PFSK-1 (cell line): ENCODE data around the gene MTHFSD.

Experiments
- FOXP2 ChIP-seq: optimal IDR thresholded peaks from 2 replicates; pipeline ENCODE3; 2011; ENCODE audit warnings: borderline replicate concordance, control low read depth, inconsistent platforms; ENCODE audit not compliant: insufficient read depth; ENCODE audit errors: extremely low read length, extremely low read depth
- POLR2AphosphoS5 ChIP-seq: IDR thresholded peaks from 2 replicates; pipeline ENCODE4 v1.6.1; 2012; ENCODE audit warnings: low read depth, mild to moderate bottlenecking, control low read depth, low read length, moderate library complexity
- REST ChIP-seq, 2 experiments: IDR thresholded peaks; 2 replicates each; pipeline versions ENCODE4 v1.6.1 to v1.8.0; 2011 to 2012; ENCODE audit warnings: low read depth in 2 of 2, low read length in 2 of 2, control low read depth in 1 of 2, inconsistent platforms in 1 of 2, mild to moderate bottlenecking in 1 of 2, moderate library complexity in 1 of 2; ENCODE audit not compliant: insufficient read depth in 1 of 2
- SIN3A ChIP-seq: IDR thresholded peaks from 2 replicates; pipeline ENCODE4 v1.6.1; 2012; ENCODE audit warnings: mild to moderate bottlenecking, low read length, moderate library complexity, borderline replicate concordance; ENCODE audit not compliant: insufficient read depth
- TAF1 ChIP-seq: IDR thresholded peaks from 2 replicates; pipeline ENCODE4 v1.6.1; 2012; ENCODE audit warnings: low read length, control low read depth, borderline replicate concordance; ENCODE audit not compliant: insufficient read depth

The MTHFSD gene

GRCh38 chr16:86598607-86599565 lies 43.9 kb upstream of the MTHFSD start:
- TF ChIP-seq FOXP2 (no peak), POLR2AphosphoS5 (no peak), SIN3A (no peak), TAF1 (no peak), REST (IDR thresholded peaks at IDR 0.05; ENCODE audit: insufficient read depth in 1 of 2, low read depth in 2 of 2, low read length in 2 of 2) (no peak)

- TF ChIP-seq POLR2AphosphoS5 (no peak), SIN3A (no peak), FOXP2 (no peak), TAF1 (no peak), REST (IDR thresholded peaks at IDR 0.05; ENCODE audit: insufficient read depth in 1 of 2, low read depth in 2 of 2, low read length in 2 of 2) (no peak)
Observed at GRCh38 chr16:86597880-86598606, 43.0 kb upstream of the MTHFSD start.

GRCh38 chr16:86597126-86597879 lies 42.3 kb upstream of the MTHFSD start:
- no peak for TF ChIP-seq TAF1
- TF ChIP-seq SIN3A, result no peak
- no peak for TF ChIP-seq FOXP2
- no peak for TF ChIP-seq REST (IDR thresholded peaks at IDR 0.05; ENCODE audit: insufficient read depth in 1 of 2, low read depth in 2 of 2, low read length in 2 of 2)
- no peak for TF ChIP-seq POLR2AphosphoS5

GRCh38 chr16:86595983-86596605 lies 41.1 kb upstream of the MTHFSD start:
- TF ChIP-seq POLR2AphosphoS5 (no peak), SIN3A (no peak), TAF1 (no peak), FOXP2 (no peak), REST (IDR thresholded peaks at IDR 0.05; ENCODE audit: insufficient read depth in 1 of 2, low read depth in 2 of 2, low read length in 2 of 2) (no peak)
